DMS53 treated with DMSO at 0.1 percent for 48 hours (cell line): ENCODE data around the gene DPP7.
A peak's percentile ranks its signal among the peaks of the same experiment; 100 is the strongest.
"Not testable (repeated sequence)": the region's sequence is repeated elsewhere in the genome, so short reads cannot be mapped to it uniquely, and the experiment has no call there.

ENCODE experiments used
- DNase-seq: peaks from one replicate; lab custom pipeline; 2025; ENCODE audit not compliant: unreplicated experiment; lab: John Stamatoyannopoulos, UW

DPP7 gene

DNA sequence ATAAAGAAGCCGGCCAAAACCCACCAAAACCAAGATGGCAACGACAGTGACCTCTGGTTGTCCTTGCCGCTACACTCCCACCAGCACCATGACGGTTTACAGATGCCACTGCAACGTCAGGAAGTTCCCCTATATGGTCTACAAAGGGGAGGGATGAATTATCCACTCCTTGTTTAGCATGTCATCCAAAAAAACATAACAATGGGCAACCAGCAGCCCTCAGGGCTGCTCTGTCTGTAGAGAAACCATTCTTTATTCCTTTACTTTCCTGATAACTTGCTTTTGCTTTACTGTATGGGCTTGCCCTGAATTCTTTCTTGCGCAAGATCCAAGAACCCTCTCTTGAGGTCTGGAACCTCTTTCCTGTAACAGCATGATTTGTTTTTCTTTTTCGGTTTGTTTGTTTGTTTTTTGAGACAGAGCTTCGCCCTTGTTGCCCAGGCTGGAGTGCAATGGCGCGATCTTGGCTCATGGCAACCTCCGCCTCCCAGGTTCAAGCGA is 39.2 kb downstream of the DPP7 start:
- DNase-seq, result no peak

DNA sequence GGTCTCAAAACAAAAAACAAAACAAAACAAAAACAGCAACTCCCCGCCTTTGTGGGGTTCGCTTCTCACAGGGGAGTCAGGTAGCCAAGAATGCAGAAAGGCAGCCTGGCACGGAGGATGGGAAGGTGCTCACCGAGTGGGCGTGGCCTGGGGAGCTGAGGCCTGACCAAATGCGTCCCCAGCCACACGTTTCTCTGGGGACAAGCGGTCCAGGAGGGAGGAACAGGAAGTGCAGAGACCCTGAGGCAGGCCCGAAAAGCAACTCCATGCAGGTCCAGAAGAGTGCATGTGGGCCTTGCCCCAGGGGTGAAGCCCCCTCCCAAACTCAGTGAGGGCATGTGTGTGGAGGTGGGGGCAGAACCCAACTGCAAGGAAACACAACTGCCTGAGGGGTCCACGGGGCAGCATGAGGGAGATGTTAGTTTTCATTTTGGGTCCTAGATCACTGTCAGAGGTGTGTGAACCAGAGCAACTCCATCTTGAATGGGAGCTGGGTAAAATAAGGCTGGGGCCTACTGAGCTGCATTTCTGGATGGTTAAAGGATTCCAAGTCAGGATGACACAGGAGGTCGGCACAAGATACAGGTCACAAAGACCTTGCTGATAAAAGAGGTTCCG is 39.8 kb downstream of the DPP7 start:
- no peak for DNase-seq

GRCh38 chr9:137073992-137074399 is 40.5 kb downstream of the DPP7 start:
- no peak for DNase-seq

- no peak for DNase-seq
Observed at GRCh38 chr9:137071282-137071681, 43.3 kb downstream of the DPP7 start.

GRCh38 chr9:137070906-137071275 is 43.6 kb downstream of the DPP7 start:
- peak; percentile 55 for DNase-seq

GRCh38 chr9:137070201-137070905 is 44.2 kb downstream of the DPP7 start, which contains the start of gene SAPCD2:
Gene SAPCD2 (minus strand): TSS chr9:137070557. CDS start chr9:137070460, 97 bp downstream.
- peak; percentile 92 for DNase-seq

- no peak for DNase-seq
Observed at GRCh38 chr9:137069508-137070091, 44.9 kb downstream of the DPP7 start.

DNA sequence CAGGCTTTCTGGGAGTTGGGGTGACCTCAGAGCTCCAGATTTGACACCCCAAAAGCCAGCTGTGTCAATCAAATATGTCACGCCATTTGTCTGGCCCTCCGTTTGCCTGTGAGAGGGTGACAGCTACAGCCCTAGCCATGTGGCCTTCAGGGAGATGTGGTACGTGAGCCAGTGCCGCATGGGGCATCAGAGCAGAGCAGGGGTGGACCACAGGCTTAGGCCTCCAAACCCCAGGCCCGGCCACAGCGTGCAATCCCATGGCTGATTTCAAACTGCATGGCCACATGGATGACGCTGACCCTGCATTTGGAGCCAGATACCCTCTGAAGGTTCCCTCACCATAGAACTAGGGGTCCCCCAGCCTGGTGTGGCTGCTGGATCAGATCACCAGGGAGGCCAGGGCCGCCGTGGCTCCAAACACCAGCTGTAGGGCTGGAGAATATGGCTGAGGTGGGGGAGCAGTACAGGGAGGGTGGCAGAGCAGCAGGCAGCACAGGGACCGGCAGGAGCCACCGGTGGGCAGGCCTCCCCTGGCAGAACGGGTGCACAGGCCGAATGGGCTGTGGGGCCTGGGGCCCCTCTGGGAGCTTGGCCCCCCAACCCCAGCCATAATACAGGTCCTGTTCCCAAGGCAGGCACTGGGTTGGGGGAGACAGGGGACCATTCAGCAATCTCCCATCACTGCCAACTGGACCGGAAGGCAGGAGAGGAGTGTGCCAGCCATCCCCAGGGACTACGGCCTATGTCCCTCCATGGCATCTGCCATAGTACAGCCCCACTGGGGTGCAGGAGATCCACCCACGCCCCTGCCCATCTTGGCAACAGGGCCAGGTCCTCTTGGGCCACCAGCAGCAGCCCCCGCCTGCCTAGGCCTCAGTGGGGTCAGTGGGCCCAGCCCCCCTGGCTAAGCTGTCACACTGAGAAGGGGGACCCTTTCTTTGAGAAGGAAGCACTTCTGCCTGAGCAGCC is 45.7 kb downstream of the DPP7 start:
- DNase-seq, result no peak

GRCh38 chr9:137067860-137068538 is 46.5 kb downstream of the DPP7 start:
- DNase-seq, result peak; percentile 86

GRCh38 chr9:137066096-137066861 is 48.3 kb downstream of the DPP7 start:
- DNase-seq, result no peak

DNA sequence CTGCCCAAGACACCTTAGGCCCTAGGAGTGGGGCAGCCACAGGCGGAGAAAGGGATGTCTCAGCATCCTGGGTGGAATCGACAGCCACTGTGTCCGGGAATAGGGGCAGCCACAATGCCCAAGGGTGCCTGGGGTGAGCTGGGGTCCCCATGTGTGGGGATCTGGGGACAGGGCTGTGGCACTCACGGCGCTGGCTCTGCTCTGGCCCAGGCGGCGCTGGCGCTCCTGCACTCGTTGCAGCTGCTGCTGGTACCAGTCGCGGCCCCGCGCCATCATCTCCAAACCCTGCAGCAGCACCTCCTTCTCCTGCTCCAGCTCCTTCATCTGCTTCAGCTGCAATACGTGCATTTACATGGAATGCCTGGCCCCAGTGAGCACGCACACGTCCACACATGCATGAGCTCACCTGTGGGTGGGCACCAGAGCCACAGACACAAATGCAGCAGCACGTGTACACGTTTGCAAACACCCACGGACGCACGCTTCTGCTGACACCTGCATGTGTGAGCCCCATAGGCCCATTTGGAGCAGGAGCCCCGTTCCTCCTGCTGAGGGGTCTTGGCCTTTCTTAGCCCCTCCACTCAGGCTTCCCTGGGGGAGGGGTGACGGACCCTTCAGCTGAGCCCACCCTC is 49.1 kb downstream of the DPP7 start:
- no peak for DNase-seq

DNA sequence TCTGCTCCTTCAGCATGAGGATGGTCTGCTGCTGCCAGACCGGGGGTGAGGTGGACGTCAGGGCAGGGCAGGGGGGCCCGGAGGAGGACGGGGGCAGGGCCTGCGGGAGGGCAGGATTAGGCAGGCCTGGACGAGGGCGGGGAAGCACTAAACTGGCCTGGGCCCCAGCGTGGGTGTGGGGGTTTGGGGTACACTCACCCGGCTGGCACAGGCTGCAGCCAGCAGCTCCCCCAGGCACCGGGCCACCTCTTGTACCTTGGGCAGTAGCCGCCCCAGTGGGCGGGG is 49.7 kb downstream of the DPP7 start:
- no peak for DNase-seq

DNA sequence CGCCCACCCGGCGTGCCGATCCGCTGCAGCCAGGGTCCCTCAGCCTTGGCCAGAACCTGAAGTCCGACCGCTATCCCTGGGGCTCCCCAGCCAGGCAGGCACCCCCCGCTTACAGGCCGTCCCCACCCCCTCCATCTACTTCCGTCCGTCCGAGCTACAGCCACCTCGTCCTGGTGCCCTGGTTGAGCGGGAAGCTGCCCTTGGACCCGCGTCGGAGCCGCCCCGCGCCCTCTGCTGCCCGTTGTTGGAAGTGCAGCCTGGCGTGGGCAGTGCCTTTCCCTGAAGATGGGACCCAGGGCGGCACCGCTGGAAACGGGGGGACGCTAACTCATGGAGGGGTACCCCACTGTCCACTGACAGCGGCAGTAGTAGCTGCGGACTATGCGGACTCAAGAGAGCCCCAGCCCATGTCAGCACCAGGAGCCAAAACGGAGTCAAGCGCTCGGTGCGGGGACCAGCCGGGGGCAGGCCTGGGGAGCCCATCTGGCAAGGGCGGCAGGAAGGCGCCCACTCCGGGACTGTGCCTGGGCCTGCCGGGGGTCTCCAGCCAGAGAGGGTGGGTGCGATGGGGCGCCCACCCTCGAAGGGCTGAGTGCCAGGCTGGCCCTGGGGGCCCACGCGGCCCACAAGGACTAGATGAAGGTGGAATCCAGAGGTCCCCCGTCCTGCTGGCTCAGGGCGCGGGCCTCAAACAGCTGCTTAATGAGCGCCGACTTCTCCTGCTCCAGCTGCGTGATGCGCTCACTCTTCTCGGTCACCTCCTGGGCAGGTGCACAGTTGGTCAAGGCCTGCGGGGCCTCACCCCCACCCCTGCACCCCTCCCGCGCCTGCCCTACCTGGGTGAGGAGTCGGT is 50.3 kb downstream of the DPP7 start:
- DNase-seq, result peak; percentile 38

DNA sequence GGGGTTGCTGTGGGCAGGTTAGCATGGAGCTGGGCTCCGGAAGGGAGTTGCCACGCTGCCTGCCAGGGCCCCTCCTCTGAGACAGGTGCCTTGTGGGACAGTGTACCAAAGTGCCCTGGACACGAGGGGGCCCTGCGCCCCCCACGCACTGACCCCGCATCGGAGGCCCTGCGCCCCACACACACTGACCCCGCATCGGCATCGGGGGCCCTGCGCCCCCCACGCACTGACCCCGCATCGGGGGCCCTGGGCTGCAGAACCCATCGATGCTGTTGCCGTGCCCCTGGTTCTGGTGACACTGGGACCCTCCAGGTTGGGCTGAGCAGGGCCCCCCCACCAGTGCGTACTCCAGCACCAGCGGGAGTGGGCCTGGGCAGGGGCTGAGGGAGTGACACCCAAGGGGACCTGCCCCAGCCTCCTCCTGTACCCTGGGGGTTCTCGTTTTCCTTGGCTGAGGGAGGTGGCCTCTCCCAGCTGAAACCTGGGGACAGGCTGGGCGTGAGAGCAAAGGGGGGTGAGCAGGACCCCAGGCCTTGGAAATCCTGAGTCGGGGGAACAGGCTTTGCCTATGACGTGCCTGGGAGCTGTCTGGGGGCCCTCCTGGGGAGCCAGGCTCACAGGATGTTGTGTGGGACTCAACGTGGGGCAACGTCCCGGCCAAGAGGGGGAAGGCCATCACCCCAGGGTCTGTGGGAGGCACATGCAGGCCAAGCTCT is 51.1 kb downstream of the DPP7 start:
- DNase-seq, result no peak

DNA sequence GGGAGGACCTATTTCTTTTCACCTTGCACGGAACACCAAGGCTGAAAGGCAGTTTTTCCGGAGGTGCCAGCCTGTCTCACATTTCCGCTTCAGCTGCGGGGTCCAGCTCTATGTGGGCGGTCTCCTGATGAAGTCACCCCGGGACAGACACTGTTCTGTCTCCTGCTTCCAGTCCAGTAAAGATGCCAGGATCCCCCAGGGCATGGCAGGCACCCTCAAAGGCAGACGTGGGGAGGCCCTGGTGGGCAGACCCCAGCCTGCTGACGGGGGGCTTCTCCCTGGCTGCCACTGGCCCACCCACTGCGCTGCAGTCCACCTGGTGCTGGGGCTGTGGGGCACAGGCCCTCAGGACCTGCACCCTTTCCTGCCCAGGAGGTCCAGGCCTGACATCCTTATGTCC is 51.7 kb downstream of the DPP7 start:
- DNase-seq, result not testable (repeated sequence)

- no peak for DNase-seq
Observed at GRCh38 chr9:137062384-137062783, 52.1 kb downstream of the DPP7 start.
